ENCODE data around the gene MAP7. TPM values are rescaled to one million over a fixed set of nuclear protein-coding genes. Genes with fewer than 3 reads are reported as not detected.

Gene MAP7
- total and polyA plus RNA-seq, 9 of the 15 experiments (the other 6 are each of a cell fraction or from before 2014, with no cell fraction given): 0.76 to 7.7 (median 3.9) TPM

GRCh38 chr6:136405420-136406029 lies 144.7 kb downstream of the MAP7 start (continued):
- TF ChIP-seq CEBPG (CRISPR knock-in tag; IDR thresholded peaks at IDR 0.05) (no peak), CEBPG (tag; conservative IDR thresholded peaks at IDR 0.05 in 1 of 2, IDR thresholded peaks at IDR 0.05 in 1 of 2) (peak; percentile 64 to 76; a peak in 3 of 4 replicates), NR2C2 (CRISPR knock-in tag; IDR thresholded peaks at IDR 0.05) (no peak), NR2C2 (tag; IDR thresholded peaks at IDR 0.05) (peak; percentile 59; the same call in 1 of the 2 replicates), EP300 (IDR thresholded peaks at IDR 0.05; ENCODE audit: low read length) (0 out of 2 replicates have a peak, but pooled peaks have one; percentile 11), BCOR (IDR thresholded peaks at IDR 0.05) (no peak), ZNF449 (CRISPR knock-in tag; IDR thresholded peaks at IDR 0.05) (0 out of 2 replicates have a peak, but pooled peaks have one; percentile 62), ZBTB17 (CRISPR knock-in tag; IDR thresholded peaks at IDR 0.05) (0 out of 2 replicates have a peak, but pooled peaks have one; percentile 68), STAG1 (CRISPR knock-in tag; IDR thresholded peaks at IDR 0.05; ENCODE audit: borderline replicate concordance) (no peak), PBX2 (CRISPR knock-in tag; IDR thresholded peaks at IDR 0.05; ENCODE audit: low read depth) (no peak), PBX2 (tag; conservative IDR thresholded peaks at IDR 0.05; ENCODE audit: low read depth) (peak; percentile 28; the same call in 1 of the 2 replicates), ZNF644 (tag; IDR thresholded peaks at IDR 0.05; ENCODE audit: low read depth) (peak; percentile 72; the same call in 1 of the 2 replicates), U2AF2 (optimal IDR thresholded peaks at IDR 0.05; ENCODE audit: low read depth, low read length) (no peak), ZNF277 (CRISPR knock-in tag; IDR thresholded peaks at IDR 0.05; ENCODE audit: borderline replicate concordance) (no peak), ZNF311 (CRISPR knock-in tag; IDR thresholded peaks at IDR 0.05) (peak; percentile 69; the same call in 1 of the 2 replicates), GTF2A2 (tag; IDR thresholded peaks at IDR 0.05) (peak; percentile 78; the same call in 1 of the 2 replicates), CTCFL (IDR thresholded peaks at IDR 0.05; ENCODE audit: borderline replicate concordance, insufficient read depth, low read depth, low read length, poor library complexity, severe bottlenecking) (no peak), TEAD1 (CRISPR knock-in tag; IDR thresholded peaks at IDR 0.05) (peak in 1 of 2 experiments; percentile 48; a peak in 1 of 4 replicates), NR4A1 (CRISPR knock-in tag; IDR thresholded peaks at IDR 0.05) (0 out of 2 replicates have a peak, but pooled peaks have one; percentile 74), NR4A1 (tag; IDR thresholded peaks at IDR 0.05) (peak; percentile 82; the same call in 1 of the 2 replicates)
